Mononuclear cell (primary cell): ENCODE results near the gene DGKD. TPM values are rescaled to one million over a fixed set of nuclear protein-coding genes. Genes with fewer than 3 reads are reported as not detected.

Source experiments
- H3K27me3 ChIP-seq: 2 replicates; pipeline ENCODE4 v1.6.0; 2011; ENCODE audit warnings: low read length, control low read depth; ENCODE audit not compliant: insufficient read depth
- H3K4me1 ChIP-seq: 2 replicates; pipeline ENCODE4 v1.5.1; 2011; ENCODE audit warnings: mild to moderate bottlenecking, low read length, control low read depth; ENCODE audit not compliant: insufficient read depth
- H3K4me3 ChIP-seq: 2 replicates; pipeline ENCODE4 v1.5.1; 2011; ENCODE audit warnings: mild to moderate bottlenecking, low read length, moderate library complexity
- H3K9me3 ChIP-seq: 2 replicates; pipeline ENCODE4 v1.5.1; 2011; ENCODE audit warnings: low read depth, mild to moderate bottlenecking, control low read depth, low read length
- total RNA-seq: library from RNA; depleted of rRNA; stranded (reverse); fragments of >200 nt; gene quantifications from one replicate; pipeline ENCODE4 v1.2.3, GENCODE V29; 2012

Gene DGKD
- total RNA-seq, 1 donor, result 71.8 TPM

- Histone ChIP-seq H3K27me3 (no peaks in the 10 kb centered on the region), H3K9me3 (no peaks in the 10 kb centered on the region), H3K4me3 (no peak overlapping the region), H3K4me1 (no peaks in the 10 kb centered on the region)
Observed at GRCh38 chr2:233489143-233489542, 134.8 kb downstream of the DGKD start.

GRCh38 chr2:233489666-233490065 is 135.4 kb downstream of the DGKD start:
- no peaks in the 10 kb centered on the region for H3K9me3 ChIP-seq
- H3K27me3 ChIP-seq, result no peaks in the 10 kb centered on the region
- no peaks in the 10 kb centered on the region for H3K4me1 ChIP-seq
- no peak overlapping the region for H3K4me3 ChIP-seq

GRCh38 chr2:233490831-233491230 is 136.5 kb downstream of the DGKD start:
- H3K27me3 ChIP-seq, result no peaks in the 10 kb centered on the region
- H3K4me3 ChIP-seq, result no peak overlapping the region
- H3K9me3 ChIP-seq, result no peaks in the 10 kb centered on the region
- H3K4me1 ChIP-seq, result no peaks in the 10 kb centered on the region

- Histone ChIP-seq H3K9me3 (no peaks in the 10 kb centered on the region), H3K4me1 (no peaks in the 10 kb centered on the region), H3K4me3 (no peak overlapping the region), H3K27me3 (no peaks in the 10 kb centered on the region)
Observed at GRCh38 chr2:233491326-233491725, 137.0 kb downstream of the DGKD start.

- Histone ChIP-seq H3K27me3 (no peaks in the 10 kb centered on the region), H3K4me3 (no peak overlapping the region), H3K4me1 (no peaks in the 10 kb centered on the region), H3K9me3 (no peaks in the 10 kb centered on the region)
Observed at GRCh38 chr2:233492078-233492477, 137.8 kb downstream of the DGKD start.

- H3K4me1 ChIP-seq, result peaks cover 3% of the 10 kb centered on the region
- H3K27me3 ChIP-seq, result no peaks in the 10 kb centered on the region
- no peak overlapping the region for H3K4me3 ChIP-seq
- no peaks in the 10 kb centered on the region for H3K9me3 ChIP-seq
Observed at GRCh38 chr2:233492751-233493150, 138.5 kb downstream of the DGKD start.

- peaks cover 6% of the 10 kb centered on the region for H3K4me1 ChIP-seq
- no peak overlapping the region for H3K4me3 ChIP-seq
- H3K27me3 ChIP-seq, result no peaks in the 10 kb centered on the region
- H3K9me3 ChIP-seq, result no peaks in the 10 kb centered on the region
Observed at GRCh38 chr2:233495503-233496496, 141.5 kb downstream of the DGKD start.

- H3K4me3 ChIP-seq, result no peak overlapping the region
- H3K27me3 ChIP-seq, result no peaks in the 10 kb centered on the region
- H3K9me3 ChIP-seq, result no peaks in the 10 kb centered on the region
Observed at GRCh38 chr2:233497692-233498091, 143.4 kb downstream of the DGKD start.

GRCh38 chr2:233498126-233498525 is 143.8 kb downstream of the DGKD start:
- Histone ChIP-seq H3K4me1 (peaks cover 6% of the 10 kb centered on the region), H3K4me3 (no peak overlapping the region), H3K9me3 (peaks cover 4% of the 10 kb centered on the region), H3K27me3 (no peaks in the 10 kb centered on the region)

More at GRCh38 chr2:233497692-233498091, 143.4 kb downstream of the DGKD start:
- H3K4me1 ChIP-seq, result peaks cover 6% of the 10 kb centered on the region

- Histone ChIP-seq H3K9me3 (peaks cover 19% of the 10 kb centered on the region), H3K27me3 (no peaks in the 10 kb centered on the region), H3K4me3 (no peak overlapping the region), H3K4me1 (peaks cover 6% of the 10 kb centered on the region)
Observed at GRCh38 chr2:233499928-233500327, 145.6 kb downstream of the DGKD start.

- Histone ChIP-seq H3K9me3 (peaks cover 22% of the 10 kb centered on the region), H3K4me1 (peaks cover 6% of the 10 kb centered on the region), H3K4me3 (no peak overlapping the region), H3K27me3 (no peaks in the 10 kb centered on the region)
Observed at GRCh38 chr2:233501198-233502076, 147.1 kb downstream of the DGKD start.

- Histone ChIP-seq H3K4me3 (no peak overlapping the region), H3K4me1 (no peaks in the 10 kb centered on the region), H3K9me3 (peaks cover 22% of the 10 kb centered on the region), H3K27me3 (no peaks in the 10 kb centered on the region)
Observed at GRCh38 chr2:233503481-233503880, 149.2 kb downstream of the DGKD start.

- H3K9me3 ChIP-seq, result peaks cover 22% of the 10 kb centered on the region
- H3K4me1 ChIP-seq, result no peaks in the 10 kb centered on the region
- H3K27me3 ChIP-seq, result no peaks in the 10 kb centered on the region
- H3K4me3 ChIP-seq, result no peak overlapping the region
Observed at GRCh38 chr2:233503947-233504637, 149.8 kb downstream of the DGKD start.

- Histone ChIP-seq H3K4me3 (no peak overlapping the region), H3K9me3 (no peaks in the 10 kb centered on the region), H3K27me3 (no peaks in the 10 kb centered on the region), H3K4me1 (no peaks in the 10 kb centered on the region)
Observed at GRCh38 chr2:233513953-233514655, 159.8 kb downstream of the DGKD start.
